B cell (primary cell): ENCODE measurements around the gene MLH3. TPM values are rescaled to one million over a fixed set of nuclear protein-coding genes. Genes with fewer than 3 reads are reported as not detected.

ENCODE experiments used
- ATAC-seq: fragments of 200-7000 bp; cut with Tn5 transposase; one replicate; pipeline ENCODE4 v1.10.0; 2021; ENCODE audit warnings: low read depth, mild to moderate bottlenecking, moderate number of reproducible peaks, moderate library complexity
- CTCF ChIA-PET: fragments of 350-600 bp; sonication (Branson Sonifier 250); formaldehyde crosslinking; loops from one replicate; lab custom pipeline; 2021; ENCODE audit warnings: antibody characterized with exemption, inconsistent platforms; lab: Charles Lee
- POLR2A ChIA-PET: fragments of 350-600 bp; sonication (Branson Sonifier 250); formaldehyde crosslinking; loops from one replicate; lab custom pipeline; 2021; ENCODE audit warnings: antibody characterized with exemption; lab: Charles Lee
- DNase-seq: peaks from one replicate; pipeline ENCODE4 v3.0.0; 2013
- H2AFZ ChIP-seq: 2 replicates; pipeline ENCODE4 v1.6.1; 2012; ENCODE audit warnings: mild to moderate bottlenecking, low read depth, low read length; ENCODE audit not compliant: insufficient read depth, poor library complexity, severe bottlenecking
- H3K27ac ChIP-seq, 2 donors: 1 replicate in 1 of 2; 2 replicates in 1 of 2; pipeline ENCODE4 v1.5.1; 2012 to 2013; ENCODE audit warnings: low read length in 2 of 2, mild to moderate bottlenecking in 2 of 2, moderate library complexity in 1 of 2
- H3K27me3 ChIP-seq, 4 experiments: fragments of 200-600 bp in 1 of 4; sonication (generic) in 1 of 4; replicated peaks in 1 of 4; 1 replicate in 2 of 4; 2 replicates in 2 of 4; pipeline versions ENCODE4 v1.6.1 to v1.7.0; 2013 to 2016; ENCODE audit warnings: low read length in 3 of 4, mild to moderate bottlenecking in 2 of 4, mixed read lengths in 1 of 4, moderate library complexity in 1 of 4; ENCODE audit not compliant: insufficient read depth in 4 of 4, control insufficient read depth in 3 of 4; ENCODE audit errors: control extremely low read depth in 1 of 4
- H3K36me3 ChIP-seq, 2 experiments: replicated peaks in 1 of 2; 1 replicate in 1 of 2; 2 replicates in 1 of 2; pipeline versions ENCODE4 v1.6.1 to v1.7.1; 2013; ENCODE audit warnings: low read length in 1 of 2; ENCODE audit not compliant: insufficient read depth in 2 of 2, control insufficient read depth in 1 of 2; ENCODE audit errors: control extremely low read depth in 1 of 2, extremely low read depth in 1 of 2
- H3K4me1 ChIP-seq, 2 donors: fragments of 200-600 bp in 1 of 2; sonication (generic) in 1 of 2; 1 replicate in 1 of 2; 2 replicates in 1 of 2; pipeline versions ENCODE4 v1.5.1 to v1.6.1; 2013 to 2017; ENCODE audit warnings: low read length in 2 of 2; ENCODE audit not compliant: control insufficient read depth in 2 of 2, insufficient read depth in 2 of 2
- H3K4me2 ChIP-seq: replicated peaks from 2 replicates; pipeline ENCODE3; 2012; ENCODE audit warnings: mild to moderate bottlenecking, low read depth, low read length; ENCODE audit not compliant: poor library complexity, severe bottlenecking
- H3K4me3 ChIP-seq, 5 experiments: fragments of 200-600 bp in 1 of 5; sonication (generic) in 1 of 5; 1 replicate in 3 of 5; 2 replicates in 2 of 5; pipeline versions ENCODE4 v1.5.1 to v1.7.0; 2011 to 2016; ENCODE audit warnings: low read length in 4 of 5, mild to moderate bottlenecking in 4 of 5, low read depth in 2 of 5, control low read depth in 1 of 5, moderate library complexity in 1 of 5; ENCODE audit not compliant: insufficient read depth in 1 of 5; ENCODE audit errors: control extremely low read depth in 1 of 5, extremely low read depth in 1 of 5
- H3K79me2 ChIP-seq: fragments of 200-600 bp; sonication (generic); one replicate; pipeline ENCODE4 v1.6.0; 2016; ENCODE audit warnings: low read length; ENCODE audit not compliant: control insufficient read depth, insufficient read depth
- H3K9ac ChIP-seq: fragments of 200-600 bp; sonication (generic); 2 replicates; pipeline ENCODE4 v1.6.1; 2017; ENCODE audit warnings: mild to moderate bottlenecking, low read length, moderate library complexity
- H3K9me3 ChIP-seq, 3 donors: one replicate each; pipeline versions ENCODE4 v1.6.1 to v1.7.1; 2013; ENCODE audit warnings: low read length in 2 of 3; ENCODE audit not compliant: control insufficient read depth in 2 of 3, insufficient read depth in 1 of 3; ENCODE audit errors: control extremely low read depth in 1 of 3
- H4K20me1 ChIP-seq: 2 replicates; pipeline ENCODE4 v1.6.0; 2012; ENCODE audit warnings: mild to moderate bottlenecking, low read length; ENCODE audit not compliant: insufficient read depth, control insufficient read depth, poor library complexity, severe bottlenecking
- H3K27ac Mint-ChIP-seq: one replicate; pipeline ENCODE4 v1.8.0; 2021; ENCODE audit warnings: mixed read lengths
- H3K27me3 Mint-ChIP-seq: one replicate; pipeline ENCODE4 v1.8.0; 2021; ENCODE audit warnings: mixed read lengths
- H3K4me1 Mint-ChIP-seq: one replicate; pipeline ENCODE4 v1.8.0; 2021; ENCODE audit warnings: mixed read lengths
- H3K4me3 Mint-ChIP-seq: one replicate; pipeline ENCODE4 v1.8.0; 2021; ENCODE audit warnings: mixed read lengths
- H3K9me3 Mint-ChIP-seq: one replicate; pipeline ENCODE4 v1.8.0; 2022; ENCODE audit warnings: mixed read lengths; ENCODE audit not compliant: insufficient read depth
- CTCF ChIP-seq: fragments of 200-600 bp; IDR thresholded peaks from one replicate; pipeline ENCODE4 v1.8.0; 2022; ENCODE audit warnings: antibody characterized with exemption, mild to moderate bottlenecking
- EZH2 ChIP-seq: IDR thresholded peaks from 2 replicates; pipeline ENCODE4 v1.6.1; 2012; ENCODE audit warnings: borderline replicate concordance, low read depth, mild to moderate bottlenecking, moderate library complexity, low read length; ENCODE audit not compliant: insufficient read depth, poor library complexity, severe bottlenecking
- WGBS: methylation state at CpG from one replicate; pipeline ENCODE4 v1.1.5; 2013; ENCODE audit warnings: missing lambda C conversion rate; ENCODE audit not compliant: insufficient coverage; 5-methylcytosine and 5-hydroxymethylcytosine counted together
- intact Hi-C: fragments of 100-400 bp; cut with micrococcal nuclease; formaldehyde crosslinking; loops from one replicate; pipeline ENCODE4 v1.10.0; 2022
- polyA plus RNA-seq: library from polyadenylated mRNA; depleted of rRNA; stranded (reverse); fragments of >200 nt; gene quantifications from 2 replicates; pipeline ENCODE4 v1.2.3, GENCODE V29; 2012
- total RNA-seq, 2 donors: library from RNA; stranded (reverse); fragments of 120-200 nt in 1 of 2; gene quantifications; 1 replicate in 1 of 2; 2 replicates in 1 of 2; pipeline versions ENCODE4 v1.2.3 to v1.2.4, GENCODE V29; 2013 to 2022

MLH3 gene
- total and polyA plus RNA-seq, 2 donors (not counting 1 experiment from before 2014, with no cell fraction given) = 6.7 to 19.9 TPM

- H3K4me2 ChIP-seq = no peak overlapping the region
- no peaks in the 10 kb centered on the region for H3K27me3 Mint-ChIP-seq
- H3K4me1 ChIP-seq = no peaks in the 10 kb centered on the region
- no peak for TF ChIP-seq CTCF
- no peak for TF ChIP-seq EZH2
- no peaks in the 10 kb centered on the region for H3K4me1 Mint-ChIP-seq
- no peaks in the 10 kb centered on the region for H3K9me3 ChIP-seq
- no peak overlapping the region for H3K4me3 Mint-ChIP-seq
- intact Hi-C loops = no loop called here
- DNase-seq (no peak), ATAC-seq (no peak)
- CTCF ChIA-PET = no interaction called here
- no peaks in the 10 kb centered on the region for H3K36me3 ChIP-seq
- no peak overlapping the region for H2AFZ ChIP-seq
- WGBS = 89% methylated on average over 34 of the region's 35 CpGs
- no peak overlapping the region for H3K27ac Mint-ChIP-seq
- H4K20me1 ChIP-seq = no peaks in the 10 kb centered on the region
- H3K27ac ChIP-seq = no peak overlapping the region
- no peaks in the 10 kb centered on the region for H3K27me3 ChIP-seq
- POLR2A ChIA-PET = no interaction called here
- H3K9ac ChIP-seq = no peak overlapping the region
- H3K9me3 Mint-ChIP-seq = no peaks in the 10 kb centered on the region
- H3K4me3 ChIP-seq = no peak overlapping the region
- H3K79me2 ChIP-seq = no peaks in the 10 kb centered on the region
These were observed 70.4 kb downstream of the MLH3 start for GRCh38 chr14:74980731-74981461.

- H3K36me3 ChIP-seq = no peaks in the 10 kb centered on the region
- H2AFZ ChIP-seq = no peak overlapping the region
- ChIA-PET POLR2A (no interaction called here), CTCF (no interaction called here)
- intact Hi-C loops = no loop called here
- no peaks in the 10 kb centered on the region for H3K79me2 ChIP-seq
- H4K20me1 ChIP-seq = no peaks in the 10 kb centered on the region
- H3K27ac ChIP-seq = no peak overlapping the region
- H3K9me3 ChIP-seq = no peaks in the 10 kb centered on the region
- no peak overlapping the region for H3K4me2 ChIP-seq
- no peaks in the 10 kb centered on the region for H3K27me3 ChIP-seq
- no peak for DNase-seq
- no peak overlapping the region for H3K4me3 Mint-ChIP-seq
- H3K27ac Mint-ChIP-seq = no peak overlapping the region
- no peaks in the 10 kb centered on the region for H3K4me1 ChIP-seq
- no peak overlapping the region for H3K9ac ChIP-seq
- H3K27me3 Mint-ChIP-seq = no peaks in the 10 kb centered on the region
- no peak for ATAC-seq
- no peaks in the 10 kb centered on the region for H3K9me3 Mint-ChIP-seq
- WGBS = 100% methylated on average over 4 of the region's 4 CpGs
- H3K4me3 ChIP-seq = no peak overlapping the region
- no peak for TF ChIP-seq CTCF
- no peak for TF ChIP-seq EZH2
- H3K4me1 Mint-ChIP-seq = no peaks in the 10 kb centered on the region
These were observed 70.9 kb downstream of the MLH3 start for GRCh38 chr14:74980398-74980730.
